ENCODE measurements around the gene MED6. TPM values are rescaled to one million over a fixed set of nuclear protein-coding genes. Genes with fewer than 3 reads are reported as not detected.
A peak's percentile ranks its signal among the peaks of the same experiment; 100 is the strongest.

MED6 gene
- total RNA-seq, 2 donors from 2014 or later: 47.9 to 49.0 TPM

- no peak for ATAC-seq (replicated peaks in 1 of 2)
- H3K27me3 Mint-ChIP-seq (ENCODE audit: low read depth): no peaks in the 10 kb centered on the region
Measured at GRCh38 chr14:70631948-70632347, 31.5 kb upstream of the MED6 start.

GRCh38 chr14:70624972-70625371, 24.5 kb upstream of the MED6 start:
- H3K36me3 Mint-ChIP-seq (ENCODE audit: insufficient read depth in 2 of 2): peaks cover 6 to 26% of the 10 kb centered on the region in 2 donors

More at GRCh38 chr14:70631948-70632347, 31.5 kb upstream of the MED6 start:
- peaks cover 11% of the 10 kb centered on the region for H3K4me1 Mint-ChIP-seq (ENCODE audit: low read depth)
- H3K36me3 Mint-ChIP-seq (ENCODE audit: insufficient read depth in 2 of 2): peaks cover 2 to 7% of the 10 kb centered on the region in 2 donors
- H3K27ac Mint-ChIP-seq: no peak overlapping the region
- H3K4me3 Mint-ChIP-seq: no peak overlapping the region
- H3K9me3 Mint-ChIP-seq: peaks cover 2 to 3% of the 10 kb centered on the region in 2 donors
- DNase-seq: no peak

GRCh38 chr14:70622111-70622712, 21.8 kb upstream of the MED6 start:
- peaks cover 2 to 5% of the 10 kb centered on the region in 2 donors for H3K9me3 Mint-ChIP-seq
- DNase-seq: peak; percentile 54 to 67
- H3K36me3 Mint-ChIP-seq (ENCODE audit: insufficient read depth in 2 of 2): peaks cover 6 to 22% of the 10 kb centered on the region in 2 donors
- no peaks in the 10 kb centered on the region for H3K27me3 Mint-ChIP-seq (ENCODE audit: low read depth)
- ATAC-seq (replicated peaks in 1 of 2): peak; percentile 76
- H3K4me1 Mint-ChIP-seq (ENCODE audit: low read depth): peaks cover 5% of the 10 kb centered on the region
- H3K27ac Mint-ChIP-seq: no peak overlapping the region
- H3K4me3 Mint-ChIP-seq: no peak overlapping the region

More at GRCh38 chr14:70624972-70625371, 24.5 kb upstream of the MED6 start:
- Mint-ChIP-seq H3K4me1 (ENCODE audit: low read depth) (peaks cover 5% of the 10 kb centered on the region), H3K4me3 (no peak overlapping the region), H3K27me3 (ENCODE audit: low read depth) (no peaks in the 10 kb centered on the region), H3K27ac (no peak overlapping the region), H3K9me3 (peaks cover 2 to 5% of the 10 kb centered on the region in 2 donors)
- DNase-seq (no peak), ATAC-seq (replicated peaks in 1 of 2) (no peak)

GRCh38 chr14:70619708-70620107, 19.3 kb upstream of the MED6 start:
- ATAC-seq (replicated peaks in 1 of 2) (no peak), DNase-seq (no peak)
- Mint-ChIP-seq H3K4me3 (no peak overlapping the region), H3K27ac (no peak overlapping the region), H3K4me1 (ENCODE audit: low read depth) (peaks cover 5% of the 10 kb centered on the region), H3K27me3 (ENCODE audit: low read depth) (no peaks in the 10 kb centered on the region), H3K9me3 (no peaks in the 10 kb centered on the region), H3K36me3 (ENCODE audit: insufficient read depth in 2 of 2) (peaks cover 1 to 4% of the 10 kb centered on the region in 2 donors)

- H3K27me3 Mint-ChIP-seq (ENCODE audit: low read depth): no peaks in the 10 kb centered on the region
- no peak overlapping the region for H3K27ac Mint-ChIP-seq
- H3K36me3 Mint-ChIP-seq (ENCODE audit: insufficient read depth in 2 of 2): peaks cover 1 to 4% of the 10 kb centered on the region in 2 donors
- ATAC-seq (replicated peaks in 1 of 2): no peak
- peaks cover 5% of the 10 kb centered on the region for H3K4me1 Mint-ChIP-seq (ENCODE audit: low read depth)
- no peaks in the 10 kb centered on the region for H3K9me3 Mint-ChIP-seq
- H3K4me3 Mint-ChIP-seq: no peak overlapping the region
- DNase-seq: no peak
Measured at GRCh38 chr14:70618314-70618713, 17.9 kb upstream of the MED6 start.

- Mint-ChIP-seq H3K27me3 (ENCODE audit: low read depth) (no peaks in the 10 kb centered on the region), H3K9me3 (no peaks in the 10 kb centered on the region), H3K4me1 (ENCODE audit: low read depth) (no peaks in the 10 kb centered on the region), H3K4me3 (no peak overlapping the region), H3K27ac (no peak overlapping the region), H3K36me3 (ENCODE audit: insufficient read depth in 2 of 2) (no peaks in the 10 kb centered on the region)
- DNase-seq (no peak), ATAC-seq (replicated peaks in 1 of 2) (no peak)
Measured at GRCh38 chr14:70616646-70617045, 16.2 kb upstream of the MED6 start.

- Mint-ChIP-seq H3K27me3 (ENCODE audit: low read depth) (peaks cover 8% of the 10 kb centered on the region), H3K9me3 (no peaks in the 10 kb centered on the region), H3K4me3 (no peak overlapping the region), H3K4me1 (ENCODE audit: low read depth) (no peaks in the 10 kb centered on the region), H3K36me3 (ENCODE audit: insufficient read depth in 2 of 2) (no peaks in the 10 kb centered on the region), H3K27ac (no peak overlapping the region)
- DNase-seq (no peak), ATAC-seq (replicated peaks in 1 of 2) (no peak)
Measured at GRCh38 chr14:70611216-70611615, 10.8 kb upstream of the MED6 start.

GRCh38 chr14:70602254-70602653, 1.8 kb upstream of the MED6 start:
- DNase-seq (no peak), ATAC-seq (replicated peaks in 1 of 2) (no peak)
- no peaks in the 10 kb centered on the region for H3K9me3 Mint-ChIP-seq
- H3K4me1 Mint-ChIP-seq (ENCODE audit: low read depth): peaks cover 35% of the 10 kb centered on the region
- H3K4me3 Mint-ChIP-seq: no peak overlapping the region
- peaks cover 4 to 5% of the 10 kb centered on the region in 2 donors for H3K36me3 Mint-ChIP-seq (ENCODE audit: insufficient read depth in 2 of 2)
- no peak overlapping the region for H3K27ac Mint-ChIP-seq
- H3K27me3 Mint-ChIP-seq (ENCODE audit: low read depth): peaks cover 11% of the 10 kb centered on the region

GRCh38 chr14:70601162-70601561, 707 bp upstream of the MED6 start:
- ATAC-seq (replicated peaks in 1 of 2): no peak
- peaks cover 4 to 5% of the 10 kb centered on the region in 2 donors for H3K36me3 Mint-ChIP-seq (ENCODE audit: insufficient read depth in 2 of 2)
- peak overlapping the region; percentile 98 to 100 for H3K4me3 Mint-ChIP-seq
- peaks cover 3% of the 10 kb centered on the region for H3K27me3 Mint-ChIP-seq (ENCODE audit: low read depth)
- no peak for DNase-seq
- peaks cover 35% of the 10 kb centered on the region for H3K4me1 Mint-ChIP-seq (ENCODE audit: low read depth)
- H3K9me3 Mint-ChIP-seq: no peaks in the 10 kb centered on the region
- peak overlapping the region; percentile 100 for H3K27ac Mint-ChIP-seq

GRCh38 chr14:70599345-70599744, 1.1 kb downstream of the MED6 start:
- Mint-ChIP-seq H3K27ac (peak overlapping the region; percentile 100), H3K9me3 (no peaks in the 10 kb centered on the region), H3K27me3 (ENCODE audit: low read depth) (no peaks in the 10 kb centered on the region), H3K4me1 (ENCODE audit: low read depth) (peaks cover 35% of the 10 kb centered on the region), H3K4me3 (peak overlapping the region; percentile 98 to 100), H3K36me3 (ENCODE audit: insufficient read depth in 2 of 2) (peaks cover 5 to 7% of the 10 kb centered on the region in 2 donors)
- DNase-seq: no peak
- ATAC-seq (replicated peaks in 1 of 2): peak in 1 of 2 donors; percentile 31

GRCh38 chr14:70597731-70598130, 2.7 kb downstream of the MED6 start:
- DNase-seq: no peak
- Mint-ChIP-seq H3K4me1 (ENCODE audit: low read depth) (peaks cover 35% of the 10 kb centered on the region), H3K27ac (peak overlapping the region; percentile 88), H3K36me3 (ENCODE audit: insufficient read depth in 2 of 2) (peaks cover 7 to 12% of the 10 kb centered on the region in 2 donors), H3K27me3 (ENCODE audit: low read depth) (no peaks in the 10 kb centered on the region), H3K4me3 (peak overlapping the region in 1 of 2 donors; percentile 39), H3K9me3 (no peaks in the 10 kb centered on the region)
- ATAC-seq (replicated peaks in 1 of 2): no peak

GRCh38 chr14:70595443-70596185, 4.8 kb downstream of the MED6 start:
- Mint-ChIP-seq H3K27me3 (ENCODE audit: low read depth) (no peaks in the 10 kb centered on the region), H3K4me3 (no peak overlapping the region), H3K4me1 (ENCODE audit: low read depth) (peaks cover 30% of the 10 kb centered on the region), H3K27ac (no peak overlapping the region), H3K9me3 (no peaks in the 10 kb centered on the region), H3K36me3 (ENCODE audit: insufficient read depth in 2 of 2) (peaks cover 10 to 18% of the 10 kb centered on the region in 2 donors)
- ATAC-seq (replicated peaks in 1 of 2): no peak
- DNase-seq: no peak

- H3K4me3 Mint-ChIP-seq: no peak overlapping the region
- no peak for DNase-seq
- no peaks in the 10 kb centered on the region for H3K9me3 Mint-ChIP-seq
- H3K27ac Mint-ChIP-seq: no peak overlapping the region
- H3K36me3 Mint-ChIP-seq (ENCODE audit: insufficient read depth in 2 of 2): peaks cover 7 to 19% of the 10 kb centered on the region in 2 donors
- peaks cover 20% of the 10 kb centered on the region for H3K4me1 Mint-ChIP-seq (ENCODE audit: low read depth)
- ATAC-seq (replicated peaks in 1 of 2): no peak
- no peaks in the 10 kb centered on the region for H3K27me3 Mint-ChIP-seq (ENCODE audit: low read depth)
Measured at GRCh38 chr14:70594461-70594860, 6.0 kb downstream of the MED6 start.
